Neural cell (in vitro differentiated cells): ENCODE results near the gene IQSEC1.

Experiments
- CTCF ChIP-seq: fragments of 450-650 bp; IDR thresholded peaks from 2 replicates; pipeline ENCODE4 v1.5.1; 2014; ENCODE audit warnings: antibody characterized with exemption, mild to moderate bottlenecking, moderate library complexity; ENCODE audit not compliant: poor library complexity, severe bottlenecking
- EZH2 ChIP-seq: fragments of 200-600, 300-800 bp; shearing (Covaris generic), sonication (generic); IDR thresholded peaks from 2 replicates; pipeline ENCODE4 v1.6.1; 2014; ENCODE audit warnings: antibody characterized with exemption, low read length, borderline replicate concordance, mild to moderate bottlenecking; ENCODE audit not compliant: insufficient read depth, poor library complexity, severe bottlenecking
- MXI1 ChIP-seq: fragments of 450-650 bp; conservative IDR thresholded peaks from 2 replicates; pipeline ENCODE4 v1.6.1; 2014; ENCODE audit warnings: antibody characterized with exemption, mild to moderate bottlenecking; ENCODE audit not compliant: poor library complexity, severe bottlenecking
- POLR2AphosphoS5 ChIP-seq: IDR thresholded peaks from 2 replicates; pipeline ENCODE4 v1.6.1; 2012
- REST ChIP-seq: IDR thresholded peaks from 2 replicates; pipeline ENCODE4 v1.6.1; 2012; ENCODE audit warnings: borderline replicate concordance

DNA sequence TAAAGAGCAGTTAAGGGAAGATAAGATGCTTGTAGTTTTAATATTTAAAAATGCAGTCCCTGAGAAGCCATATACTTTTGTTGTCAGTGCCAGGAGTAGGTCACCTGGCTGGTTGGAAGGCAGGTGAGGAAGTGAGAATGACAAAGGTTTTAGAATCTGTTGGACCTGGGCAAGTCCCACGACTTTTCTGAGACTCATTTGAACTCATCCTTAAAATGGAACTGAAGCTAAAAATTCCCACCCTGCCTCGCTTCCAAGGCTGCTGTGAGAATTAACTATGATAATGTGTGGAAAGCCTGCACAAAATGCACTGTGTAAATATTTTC is 77.1 kb downstream of the IQSEC1 start:
- no peak for TF ChIP-seq MXI1
- TF ChIP-seq POLR2AphosphoS5: no peak
- no peak for TF ChIP-seq REST
- TF ChIP-seq CTCF: no peak
- no peak for TF ChIP-seq EZH2
